HG02763 (cell line): ENCODE data around the gene RNF186.

Experiments used
- ATAC-seq: cut with Tn5 transposase; IDR thresholded peaks from one replicate; pipeline ENCODE4 v1.9.1; 2021; ENCODE audit warnings: mild to moderate bottlenecking, moderate library complexity; ENCODE audit not compliant: unreplicated experiment

RNF186 gene

GRCh38 chr1:19768353-19769210, 46.5 kb downstream of the RNF186 start:
- no peak for ATAC-seq

DNA sequence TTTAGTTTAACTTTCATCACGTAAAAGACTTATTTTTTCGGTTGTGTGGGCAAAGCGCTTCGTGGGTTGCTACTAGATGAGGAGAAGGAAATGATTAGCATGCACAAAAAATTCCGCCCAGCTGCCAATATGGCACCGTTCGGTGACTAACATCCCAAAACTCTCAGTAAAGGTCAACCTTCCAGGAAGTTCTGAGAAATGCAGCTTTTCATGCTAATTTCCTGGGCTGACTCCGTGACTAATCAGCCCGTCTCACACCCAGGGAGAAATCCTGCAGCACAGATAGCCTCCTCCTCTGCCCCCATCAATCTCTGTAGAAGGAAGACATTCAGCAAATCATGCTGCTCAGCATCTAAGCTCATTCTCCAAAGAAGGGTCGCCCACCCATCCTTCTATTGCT, 49.5 kb downstream of the RNF186 start:
- ATAC-seq: no peak

GRCh38 chr1:19764848-19765247, 50.2 kb downstream of the RNF186 start:
- ATAC-seq: no peak
